ENCODE measurements around the gene GRIK4.

Gene GRIK4

GRCh38 chr11:120510406-120511115, 987 bp upstream of the GRIK4 start:
- DNase-seq (ENCODE audit: low read depth), result no peak

- no peak for DNase-seq (ENCODE audit: low read depth)
Measured at GRCh38 chr11:120511820-120512738, 531 bp downstream of the GRIK4 start.

- no peak for DNase-seq (ENCODE audit: low read depth)
Measured at GRCh38 chr11:120512739-120513435, 1.3 kb downstream of the GRIK4 start.

GRCh38 chr11:120513436-120514315, 2.1 kb downstream of the GRIK4 start:
- DNase-seq (ENCODE audit: low read depth), result no peak

GRCh38 chr11:120514541-120515121, 3.1 kb downstream of the GRIK4 start:
- DNase-seq (ENCODE audit: low read depth), result no peak

- no peak for DNase-seq (ENCODE audit: low read depth)
Measured at GRCh38 chr11:120515186-120515723, 3.7 kb downstream of the GRIK4 start.

GRCh38 chr11:120516461-120517389, 5.2 kb downstream of the GRIK4 start:
- DNase-seq (ENCODE audit: low read depth), result no peak

- no peak for DNase-seq (ENCODE audit: low read depth)
Measured at GRCh38 chr11:120517390-120517761, 5.8 kb downstream of the GRIK4 start.

GRCh38 chr11:120517801-120518291, 6.3 kb downstream of the GRIK4 start:
- DNase-seq (ENCODE audit: low read depth), result no peak

- no peak for DNase-seq (ENCODE audit: low read depth)
Measured at GRCh38 chr11:120518356-120518755, 6.8 kb downstream of the GRIK4 start.

GRCh38 chr11:120519474-120519873, 7.9 kb downstream of the GRIK4 start:
- no peak for DNase-seq (ENCODE audit: low read depth)

GRCh38 chr11:120520091-120520822, 8.7 kb downstream of the GRIK4 start:
- DNase-seq (ENCODE audit: low read depth), result no peak

GRCh38 chr11:120521176-120521575, 9.6 kb downstream of the GRIK4 start:
- DNase-seq (ENCODE audit: low read depth), result no peak

GRCh38 chr11:120522021-120522420, 10.5 kb downstream of the GRIK4 start:
- no peak for DNase-seq (ENCODE audit: low read depth)

GRCh38 chr11:120522736-120523135, 11.2 kb downstream of the GRIK4 start:
- no peak for DNase-seq (ENCODE audit: low read depth)

- no peak for DNase-seq (ENCODE audit: low read depth)
Measured at GRCh38 chr11:120523196-120523595, 11.6 kb downstream of the GRIK4 start.

GRCh38 chr11:120524536-120525085, 13.1 kb downstream of the GRIK4 start:
- DNase-seq (ENCODE audit: low read depth), result no peak

GRCh38 chr11:120525261-120526171, 14.0 kb downstream of the GRIK4 start:
- DNase-seq (ENCODE audit: low read depth), result no peak

Measured in CMK (cell line).